K562 (cell line): ENCODE data around the gene ZNF775. TPM values are rescaled to one million over a fixed set of nuclear protein-coding genes. Genes with fewer than 3 reads are reported as not detected.
A peak's percentile ranks its signal among the peaks of the same experiment; 100 is the strongest.

Experiments used
- CHD4 ChIP-seq: fragments of 200-600 bp; sonication (generic); IDR thresholded peaks from 3 replicates; pipeline ENCODE4 v1.6.1; 2012; ENCODE audit warnings: low read depth, mild to moderate bottlenecking, mixed read lengths, low read length, inconsistent platforms; ENCODE audit not compliant: insufficient read depth, insufficient replicate concordance, poor library complexity, severe bottlenecking
- CREM ChIP-seq: IDR thresholded peaks from 2 replicates; pipeline ENCODE4 v1.6.1; 2014; ENCODE audit warnings: antibody characterized with exemption, low read depth
- EWSR1 ChIP-seq: fragments of 450-650 bp; IDR thresholded peaks from 2 replicates; pipeline ENCODE4 v1.6.1; 2018; ENCODE audit warnings: borderline replicate concordance, mild to moderate bottlenecking, low read depth, moderate library complexity; ENCODE audit not compliant: partially characterized antibody
- FOXK1 ChIP-seq: sonication (generic); formaldehyde crosslinking; IDR thresholded peaks from 2 replicates; pipeline ENCODE4 v1.8.0; 2022; ENCODE audit warnings: missing genetic modification reagents, mild to moderate bottlenecking, borderline replicate concordance
- FOXP1 ChIP-seq: sonication (generic); formaldehyde crosslinking; IDR thresholded peaks from 2 replicates; pipeline ENCODE4 v1.8.0; 2022; ENCODE audit warnings: mild to moderate bottlenecking, missing genetic modification reagents
- NFRKB ChIP-seq: fragments of 450-650 bp; IDR thresholded peaks from 2 replicates; pipeline ENCODE4 v1.6.1; 2016; ENCODE audit warnings: low read depth
- SPI1 ChIP-seq: IDR thresholded peaks from 2 replicates; pipeline ENCODE4 v1.6.1; 2011; ENCODE audit warnings: low read depth, low read length, control low read depth, borderline replicate concordance
- SREBF2 ChIP-seq: sonication (generic); formaldehyde crosslinking; IDR thresholded peaks from 2 replicates; pipeline ENCODE4 v1.4.0; 2020; ENCODE audit warnings: mild to moderate bottlenecking, missing genetic modification reagents
- U2AF1 ChIP-seq: fragments of 200-400 bp; formaldehyde crosslinking; optimal IDR thresholded peaks from 2 replicates; pipeline ENCODE3; 2017; ENCODE audit warnings: mild to moderate bottlenecking, low read depth, low read length, moderate library complexity
- VEZF1 ChIP-seq: fragments of 200-800 bp; sonication (Bioruptor generic); IDR thresholded peaks from 2 replicates; pipeline ENCODE4 v1.6.1; 2017; ENCODE audit warnings: missing genetic modification characterization, missing compliant biosample characterization
- XRCC3 ChIP-seq: fragments of 450-650 bp; IDR thresholded peaks from 2 replicates; pipeline ENCODE4 v1.6.1; 2017; ENCODE audit warnings: mild to moderate bottlenecking, moderate library complexity
- ZBTB1 ChIP-seq: sonication (generic); formaldehyde crosslinking; IDR thresholded peaks from 2 replicates; pipeline ENCODE4 v1.8.1; 2023; ENCODE audit warnings: missing genetic modification reagents, low read depth, mild to moderate bottlenecking, borderline replicate concordance
- ZC3H8 ChIP-seq: fragments of 450-650 bp; IDR thresholded peaks from 2 replicates; pipeline ENCODE4 v1.6.1; 2017
- ZNF253 ChIP-seq: fragments of 250-450 bp; sonication (Bioruptor Pico); conservative IDR thresholded peaks from 2 replicates; pipeline ENCODE4 v1.6.1; 2021; ENCODE audit warnings: mild to moderate bottlenecking
- ZNF449 ChIP-seq: fragments of 250-450 bp; sonication (Bioruptor Pico); IDR thresholded peaks from 2 replicates; pipeline ENCODE4 v1.8.0; 2022; ENCODE audit warnings: moderate library complexity, mild to moderate bottlenecking, inconsistent platforms
- ZNF584 ChIP-seq: fragments of 200-800 bp; sonication (Bioruptor generic); IDR thresholded peaks from 2 replicates; pipeline ENCODE4 v1.6.1; 2016; ENCODE audit warnings: low read depth, mild to moderate bottlenecking, missing genetic modification characterization, missing compliant biosample characterization
- ZNF695 ChIP-seq: fragments of 450-650 bp; formaldehyde crosslinking; IDR thresholded peaks from 2 replicates; pipeline ENCODE4 v1.4.0; 2020; ENCODE audit warnings: mild to moderate bottlenecking, moderate library complexity
- ZSCAN32 ChIP-seq: fragments of 450-650 bp; formaldehyde crosslinking; IDR thresholded peaks from 2 replicates; pipeline ENCODE4 v1.4.0; 2020; ENCODE audit warnings: mild to moderate bottlenecking, moderate library complexity
- polyA plus RNA-seq, 8 experiments: library from polyadenylated mRNA; depleted of rRNA in 4 of 8; stranded (reverse) in 5 of 8; unstranded in 3 of 8; fragments of >200 nt; fragmentation: Nextera tagmentation in 2 of 8; fragmentation: Illumina TruSeq in 1 of 8; extraction: Ambion mirVana in 2 of 8; extraction: Trizol in 1 of 8; gene quantifications; 2 replicates each; pipeline versions ENCODE4 v1.2.1 to v1.2.3, GENCODE V29; 2011 to 2014; ENCODE audit warnings: inconsistent platforms in 1 of 8, missing spikeins in 1 of 8
- total RNA-seq, 7 experiments: library from RNA; depleted of rRNA in 6 of 7; stranded (reverse); fragments of >200 nt in 6 of 7; fragmentation: Illumina TruSeq in 2 of 7; extraction: Trizol in 2 of 7; gene quantifications; 2 replicates each; pipeline versions ENCODE4 v1.2.1 to v1.2.3, GENCODE V29; 2011 to 2021; ENCODE audit warnings: low replicate concordance in 1 of 7
- TF ChIP-seq, protein P1 (sequence below), 2 experiments: IDR thresholded peaks; 2 replicates each; pipeline ENCODE4 v1.6.1; 2012; ENCODE audit warnings: improper control_type of control experiment in 2 of 2, low read depth in 2 of 2, low read length in 2 of 2, borderline replicate concordance in 1 of 2
- TF ChIP-seq, protein P2 (sequence below), 2 experiments: IDR thresholded peaks; 2 replicates each; pipeline ENCODE4 v1.6.1; 2011; ENCODE audit warnings: borderline replicate concordance in 1 of 2, control low read depth in 1 of 2, low read depth in 1 of 2, low read length in 1 of 2, mild to moderate bottlenecking in 1 of 2, mixed read lengths in 1 of 2, moderate library complexity in 1 of 2; ENCODE audit not compliant: insufficient read depth in 1 of 2, insufficient read length in 1 of 2, poor library complexity in 1 of 2, severe bottlenecking in 1 of 2; ENCODE audit errors: extremely low read depth in 1 of 2

Gene ZNF775
- total and polyA plus RNA-seq, 9 of the 15 experiments (the other 6 are each of a cell fraction or from before 2014, with no cell fraction given): 0.04 to 18.7 (median 4.9) TPM

- TF ChIP-seq, protein P1, sequence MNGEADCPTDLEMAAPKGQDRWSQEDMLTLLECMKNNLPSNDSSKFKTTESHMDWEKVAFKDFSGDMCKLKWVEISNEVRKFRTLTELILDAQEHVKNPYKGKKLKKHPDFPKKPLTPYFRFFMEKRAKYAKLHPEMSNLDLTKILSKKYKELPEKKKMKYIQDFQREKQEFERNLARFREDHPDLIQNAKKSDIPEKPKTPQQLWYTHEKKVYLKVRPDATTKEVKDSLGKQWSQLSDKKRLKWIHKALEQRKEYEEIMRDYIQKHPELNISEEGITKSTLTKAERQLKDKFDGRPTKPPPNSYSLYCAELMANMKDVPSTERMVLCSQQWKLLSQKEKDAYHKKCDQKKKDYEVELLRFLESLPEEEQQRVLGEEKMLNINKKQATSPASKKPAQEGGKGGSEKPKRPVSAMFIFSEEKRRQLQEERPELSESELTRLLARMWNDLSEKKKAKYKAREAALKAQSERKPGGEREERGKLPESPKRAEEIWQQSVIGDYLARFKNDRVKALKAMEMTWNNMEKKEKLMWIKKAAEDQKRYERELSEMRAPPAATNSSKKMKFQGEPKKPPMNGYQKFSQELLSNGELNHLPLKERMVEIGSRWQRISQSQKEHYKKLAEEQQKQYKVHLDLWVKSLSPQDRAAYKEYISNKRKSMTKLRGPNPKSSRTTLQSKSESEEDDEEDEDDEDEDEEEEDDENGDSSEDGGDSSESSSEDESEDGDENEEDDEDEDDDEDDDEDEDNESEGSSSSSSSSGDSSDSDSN (IDR thresholded peaks at IDR 0.05; ENCODE audit: borderline replicate concordance in 1 of 2, low read depth in 2 of 2, low read length in 2 of 2): peak; percentile 34 to 46; a peak in 1 of 4 replicates
- TF ChIP-seq ZNF584 (CRISPR knock-in tag): no peak
- TF ChIP-seq ZNF695 (CRISPR knock-in tag): no peak
- 0 out of 2 replicates have a peak, but pooled peaks have one; percentile 68 for TF ChIP-seq SREBF2
- TF ChIP-seq U2AF1: no peak
- TF ChIP-seq ZSCAN32 (CRISPR knock-in tag): no peak
- TF ChIP-seq NFRKB: no peak
- no peak for TF ChIP-seq ZNF253
- TF ChIP-seq VEZF1: peak; percentile 67
- TF ChIP-seq XRCC3: no peak
- no peak for TF ChIP-seq CREM
- TF ChIP-seq ZNF449 (CRISPR knock-in tag): no peak
- no peak for TF ChIP-seq ZBTB1
- no peak for TF ChIP-seq EWSR1
- no peak for TF ChIP-seq FOXP1 (CRISPR knock-in tag)
- TF ChIP-seq ZC3H8: no peak
- no peak for TF ChIP-seq FOXK1
- peak; percentile 76 for TF ChIP-seq CHD4
- TF ChIP-seq, protein P2, sequence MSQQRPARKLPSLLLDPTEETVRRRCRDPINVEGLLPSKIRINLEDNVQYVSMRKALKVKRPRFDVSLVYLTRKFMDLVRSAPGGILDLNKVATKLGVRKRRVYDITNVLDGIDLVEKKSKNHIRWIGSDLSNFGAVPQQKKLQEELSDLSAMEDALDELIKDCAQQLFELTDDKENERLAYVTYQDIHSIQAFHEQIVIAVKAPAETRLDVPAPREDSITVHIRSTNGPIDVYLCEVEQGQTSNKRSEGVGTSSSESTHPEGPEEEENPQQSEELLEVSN (IDR thresholded peaks at IDR 0.05; ENCODE audit: borderline replicate concordance in 1 of 2, extremely low read depth in 1 of 2, insufficient read depth in 1 of 2, insufficient read length in 1 of 2, low read depth in 1 of 2, low read length in 1 of 2, poor library complexity in 1 of 2, severe bottlenecking in 1 of 2): peak in 1 of 2 experiments; percentile 29
- no peak for TF ChIP-seq SPI1
Measured at GRCh38 chr7:150379441-150380379, 580 bp downstream of the ZNF775 start (continued).
